ENCODE data around the gene SFT2D3.

The SFT2D3 gene

DNA sequence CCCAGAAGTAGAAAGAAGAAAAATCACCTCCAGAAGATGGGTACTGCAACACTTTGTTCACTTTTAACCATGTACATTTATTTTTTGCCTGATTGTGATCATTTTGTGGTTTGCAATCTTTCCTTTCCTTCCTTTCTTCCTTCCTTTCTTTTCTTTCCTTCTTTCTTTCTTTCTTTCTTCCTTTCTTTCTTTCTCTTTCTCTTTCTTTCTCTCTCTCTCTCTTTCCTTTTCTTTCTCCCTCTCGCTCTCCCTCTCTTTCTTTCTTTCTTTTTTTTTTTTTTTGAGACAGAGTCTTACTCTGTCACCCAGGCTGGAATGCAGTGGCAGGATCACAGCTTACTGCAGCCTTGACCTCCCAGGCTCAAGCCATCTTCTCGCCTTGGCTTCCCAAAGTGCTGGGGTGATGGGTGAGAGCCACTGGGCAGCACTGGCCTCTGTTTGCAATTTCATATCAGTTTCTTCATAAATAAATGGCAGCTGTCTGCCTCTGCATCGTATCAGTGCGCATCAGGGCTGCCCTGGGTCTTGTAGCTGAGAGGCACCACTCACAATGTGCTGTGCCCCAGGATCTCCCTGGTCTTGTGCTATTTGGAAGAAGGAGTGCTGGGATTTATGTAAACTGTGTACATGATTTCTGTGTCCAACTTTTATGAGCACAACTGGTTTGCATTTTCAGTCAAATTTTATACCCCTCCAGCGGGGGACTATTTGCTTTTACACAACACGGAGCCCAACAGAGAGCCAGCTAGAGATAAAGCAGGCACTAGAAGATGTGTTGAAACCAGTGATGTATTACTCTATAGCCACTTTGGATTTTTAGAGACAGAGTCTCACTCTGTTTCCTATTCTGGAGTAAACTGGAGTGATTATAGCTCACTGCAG, 19.1 kb upstream of the SFT2D3 start:
- DNase-seq (ENCODE audit: low spot score): no peak

DNA sequence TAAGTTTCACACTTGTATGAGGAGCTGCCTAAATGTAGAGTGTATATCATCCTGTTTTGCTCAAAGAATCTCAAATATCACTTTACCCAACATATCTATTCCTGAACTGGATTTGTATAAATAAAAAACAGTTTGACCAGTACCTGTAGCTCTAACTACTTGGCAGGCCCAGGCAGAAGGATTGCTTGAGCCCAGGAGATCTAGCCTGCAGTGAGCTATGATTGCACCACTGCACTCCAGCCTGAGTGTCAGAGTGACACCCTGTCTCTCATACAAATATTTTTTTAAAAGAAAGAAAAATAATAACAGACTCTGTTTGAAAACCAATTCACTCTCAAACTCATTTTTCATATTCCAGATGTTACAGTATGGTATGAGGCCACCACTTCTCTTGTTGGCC, 18.2 kb upstream of the SFT2D3 start:
- no peak for DNase-seq (ENCODE audit: low spot score)

DNA sequence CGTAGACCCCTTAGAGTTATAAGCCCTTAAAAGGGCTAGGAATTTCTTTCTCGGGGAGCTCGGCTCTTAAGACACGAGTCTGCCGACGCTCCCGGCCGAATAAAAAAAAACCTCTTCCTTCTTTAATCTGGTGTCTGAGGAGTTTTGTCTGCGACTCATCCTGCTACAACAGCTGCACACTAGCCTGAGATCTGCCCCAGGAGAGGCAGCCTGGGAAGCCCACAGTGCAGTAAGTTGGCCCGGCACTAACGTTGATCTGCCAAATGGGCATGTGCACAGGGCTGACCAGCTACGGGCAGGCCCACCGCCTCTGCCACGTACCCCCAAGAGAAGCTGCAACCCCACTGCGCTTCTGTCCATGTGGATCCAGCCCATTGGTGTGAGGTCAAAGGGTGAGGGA, 17.5 kb upstream of the SFT2D3 start:
- DNase-seq (ENCODE audit: low spot score): no peak

DNA sequence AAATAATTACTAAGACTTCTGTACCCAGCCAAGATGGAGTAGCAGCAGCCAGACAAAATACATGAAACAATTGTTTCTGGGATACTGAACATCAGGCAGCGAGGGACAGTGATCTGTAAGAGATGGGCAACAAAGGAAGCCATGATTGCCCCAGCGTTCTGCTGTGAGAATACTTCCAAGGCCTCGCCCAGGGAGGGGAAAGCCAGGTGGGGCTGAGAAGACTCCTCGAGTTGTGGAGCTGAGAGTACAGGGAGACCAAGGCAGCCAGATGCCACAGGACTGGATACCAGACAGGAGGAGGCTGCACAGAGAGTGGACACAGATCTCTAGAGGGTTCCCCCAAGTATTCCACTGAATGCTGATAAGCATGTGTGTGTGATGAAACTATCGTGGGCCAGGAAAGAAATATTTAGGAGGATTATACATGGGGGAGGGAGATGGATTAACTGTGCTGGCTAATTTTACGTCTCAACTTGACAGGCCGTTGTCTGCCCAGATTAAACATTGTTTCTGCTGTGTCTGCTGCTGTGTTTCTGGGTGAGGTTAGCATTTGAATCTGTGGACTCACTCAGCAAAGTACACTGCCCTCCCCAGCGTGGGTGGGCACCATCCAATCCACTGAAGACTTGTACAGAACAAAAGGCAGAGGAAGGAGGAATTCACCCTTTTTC, 15.8 kb upstream of the SFT2D3 start:
- DNase-seq (ENCODE audit: low spot score): no peak

DNA sequence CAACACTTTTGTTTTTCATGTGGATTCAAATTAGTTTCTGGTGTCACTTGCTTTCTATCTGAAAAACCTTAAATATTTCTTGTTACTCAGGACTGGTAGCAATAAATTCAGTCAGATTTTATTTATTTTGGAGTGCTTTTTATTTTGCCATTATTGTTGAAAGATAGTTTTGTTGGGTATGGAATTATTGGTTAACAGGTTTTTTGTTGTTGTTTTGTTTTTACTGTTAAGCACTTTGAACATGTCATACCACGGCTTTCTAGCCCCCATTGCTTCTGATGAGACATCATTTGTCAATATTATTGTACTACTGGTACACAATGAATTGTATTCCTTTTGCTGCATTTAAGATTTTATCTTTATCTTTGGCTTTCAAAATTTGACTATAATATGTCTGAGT, 12.9 kb upstream of the SFT2D3 start:
- DNase-seq (ENCODE audit: low spot score): no peak

DNA sequence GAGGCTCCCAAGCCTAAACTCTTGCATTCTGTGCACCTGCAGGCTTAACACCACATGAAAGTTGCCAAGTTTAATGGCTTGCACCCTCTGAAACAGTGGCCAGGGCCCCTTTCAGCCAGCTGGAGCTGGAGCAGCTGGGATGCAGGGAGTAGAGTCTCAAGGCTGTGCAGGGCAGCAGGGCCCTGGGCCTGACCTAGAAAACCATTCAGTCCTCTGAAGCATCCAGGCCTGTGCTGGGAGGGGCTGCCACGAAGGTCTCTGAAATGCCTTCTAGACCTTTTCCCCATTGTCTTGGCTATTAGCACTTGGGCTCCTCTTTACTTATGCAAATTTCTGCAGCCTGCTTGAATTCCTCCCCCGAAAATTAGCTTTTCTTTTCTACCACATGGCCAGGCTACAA, 10.6 kb upstream of the SFT2D3 start:
- no peak for DNase-seq (ENCODE audit: low spot score)

DNA sequence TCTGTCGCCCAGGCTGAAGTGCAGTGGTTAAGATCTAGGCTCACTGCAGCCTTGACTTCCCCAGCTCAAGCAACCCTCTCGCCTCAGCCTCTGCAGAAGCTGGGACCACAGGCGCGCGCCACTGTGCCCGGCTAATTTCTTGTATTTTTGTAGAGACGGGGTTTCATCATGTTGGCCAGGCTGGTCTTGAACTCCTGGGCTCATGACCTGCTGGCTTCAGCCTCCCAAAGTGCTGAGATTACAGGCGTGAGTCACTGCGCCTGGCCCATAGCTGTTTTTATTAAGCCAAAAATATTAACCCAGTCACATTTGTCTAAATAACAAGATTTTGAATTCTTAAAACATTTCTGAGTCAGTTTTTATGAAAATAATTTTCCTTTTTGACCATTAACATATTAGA, 6.3 kb upstream of the SFT2D3 start:
- DNase-seq (ENCODE audit: low spot score): no peak

DNA sequence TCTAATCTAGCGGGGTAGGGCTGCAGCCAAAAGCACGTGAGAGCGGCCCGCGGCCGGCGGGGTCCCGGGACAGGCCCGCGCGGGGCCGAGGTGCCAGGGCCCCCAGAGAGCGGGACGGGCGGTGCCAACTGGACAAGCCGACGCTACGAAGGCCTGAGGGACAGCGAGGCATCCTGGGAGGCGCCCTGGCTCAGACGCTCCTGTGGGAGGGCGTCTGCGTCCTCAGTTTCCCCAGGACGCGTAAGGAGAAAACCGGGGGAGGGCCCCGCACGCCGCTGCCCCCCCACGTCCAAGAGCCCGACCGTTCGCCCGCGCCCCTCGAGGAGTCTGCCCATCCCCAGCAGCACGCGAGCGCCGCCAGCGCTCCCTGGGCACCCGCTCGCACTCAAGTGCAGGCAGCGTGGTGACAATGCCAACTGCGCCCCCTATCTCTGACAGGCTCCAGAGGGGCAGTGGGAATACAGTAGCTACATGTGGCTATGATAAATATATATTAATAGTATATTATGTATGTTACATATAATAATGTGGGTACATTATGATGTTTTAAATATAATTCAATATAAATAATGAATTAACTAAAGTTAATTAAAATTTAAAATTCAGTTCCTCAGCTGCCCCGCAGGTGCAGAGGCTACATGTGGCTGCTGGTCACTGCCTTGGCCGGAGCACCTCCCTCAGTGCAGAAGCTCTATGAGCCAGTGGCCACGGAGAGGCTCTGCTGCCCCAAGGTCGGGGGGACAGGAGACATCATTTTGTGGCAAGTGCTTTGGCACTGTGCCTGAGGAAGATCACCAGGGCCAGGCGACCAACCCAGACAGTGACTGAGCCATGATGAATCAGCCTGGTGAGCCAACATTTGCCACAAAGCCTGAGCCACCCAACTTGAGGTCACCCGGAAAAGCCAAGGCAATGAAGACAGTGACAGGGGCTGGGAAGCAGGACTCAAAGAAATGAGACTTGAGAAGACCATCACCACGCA, 5.5 kb upstream of the SFT2D3 start:
- no peak for DNase-seq (ENCODE audit: low spot score)

DNA sequence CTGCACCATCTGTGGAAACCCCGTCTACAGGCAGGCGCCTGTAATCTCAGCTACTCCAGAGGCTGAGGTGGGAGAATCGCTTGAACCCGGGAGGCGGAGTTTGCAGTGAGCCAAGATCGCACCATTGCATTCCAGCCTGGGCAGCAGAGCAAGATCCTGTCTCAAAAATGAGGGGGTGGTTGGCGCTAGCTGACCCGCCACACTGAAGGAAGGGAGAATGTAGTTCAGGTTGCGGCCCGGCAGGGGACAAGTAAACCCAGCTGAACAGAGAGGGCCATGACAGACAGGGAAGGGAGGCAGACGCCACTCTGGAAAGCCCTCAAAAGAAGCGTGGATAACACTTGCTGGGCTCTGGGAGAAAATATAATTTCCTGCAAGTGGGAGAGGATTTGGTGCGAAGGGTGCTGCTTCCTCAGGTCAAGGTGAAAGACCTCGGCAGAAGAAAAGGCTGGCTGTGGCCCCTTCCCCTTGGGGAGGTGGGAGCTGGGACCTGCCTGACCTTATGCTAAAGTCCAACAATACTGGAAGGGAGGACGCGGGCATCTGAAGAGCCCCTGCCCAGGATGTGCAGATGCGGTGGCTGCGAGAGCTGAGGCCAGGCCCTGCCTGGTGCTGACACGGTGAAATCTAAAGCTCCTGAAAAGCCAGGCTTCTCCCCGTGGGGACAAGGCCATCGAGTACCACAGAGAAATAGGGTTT, 3.7 kb upstream of the SFT2D3 start:
- no peak for DNase-seq (ENCODE audit: low spot score)

DNA sequence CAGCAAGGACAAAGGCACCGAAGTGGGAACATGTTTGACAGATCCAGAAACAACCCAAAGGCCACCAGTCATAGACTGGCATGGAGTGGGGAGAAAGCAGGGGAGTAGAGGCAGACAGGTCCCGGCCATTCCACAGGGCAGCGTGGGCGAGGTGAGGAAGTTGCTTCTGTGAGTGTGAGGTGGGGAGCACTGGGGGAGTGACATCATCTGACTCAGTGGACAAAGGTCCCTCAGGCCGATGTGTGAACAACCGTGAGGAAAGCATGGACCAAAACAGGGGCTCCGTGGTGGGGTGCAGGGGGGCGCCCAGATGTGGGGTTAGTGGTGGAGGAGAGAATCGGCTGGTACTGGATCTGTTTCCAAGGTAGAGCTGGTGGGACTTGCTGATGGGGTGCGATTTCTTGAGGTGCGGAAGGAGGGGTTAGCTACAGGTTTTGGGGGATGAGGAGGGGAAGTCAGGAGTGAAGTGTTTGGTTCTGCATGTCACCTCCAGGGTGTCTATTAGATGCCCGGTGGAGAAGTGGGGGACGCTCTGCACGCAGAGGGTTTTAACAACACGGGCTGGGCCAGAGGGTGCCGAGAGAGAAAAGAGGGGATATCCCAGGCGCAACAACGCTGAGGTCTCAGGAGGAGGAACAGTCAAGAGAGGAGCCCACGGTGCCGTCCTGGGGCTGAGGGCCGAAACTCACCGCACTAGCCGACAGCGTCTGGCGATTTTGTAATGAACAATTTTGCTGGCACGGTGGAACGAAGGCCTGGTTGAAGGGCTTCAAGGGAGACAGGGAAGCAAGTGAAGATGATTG, 2.5 kb upstream of the SFT2D3 start:
- no peak for DNase-seq (ENCODE audit: low spot score)

DNA sequence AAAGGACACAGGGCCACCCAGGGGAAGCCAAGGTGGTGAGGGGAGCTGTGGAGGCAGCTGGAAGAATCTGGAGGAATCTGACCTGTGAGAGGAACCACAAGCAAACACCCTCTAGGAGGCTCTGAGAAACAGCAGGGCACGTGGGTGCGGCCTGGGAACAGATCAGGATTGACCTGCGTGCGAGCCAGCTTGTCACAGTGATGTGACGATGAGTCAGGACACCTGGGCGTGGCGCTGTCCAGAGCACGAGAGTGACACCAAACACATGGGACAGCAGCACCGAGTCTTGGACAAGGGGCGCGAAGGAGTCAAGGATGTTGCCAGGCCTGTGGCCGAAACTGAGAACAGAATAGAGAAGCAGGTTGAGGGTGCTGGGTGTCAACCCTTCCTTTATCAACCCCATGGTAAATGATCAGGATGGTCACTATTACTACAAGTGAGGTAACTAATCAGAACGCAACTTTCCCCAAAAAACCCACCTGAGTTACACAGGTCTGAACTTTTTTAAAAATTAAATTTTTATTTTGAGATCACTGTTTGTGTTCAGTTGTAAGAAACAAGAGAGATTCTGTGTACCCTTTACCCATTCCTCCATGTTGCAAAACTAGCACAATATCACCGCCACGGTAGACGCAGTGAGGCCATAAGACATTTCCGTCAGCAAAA, 637 bp upstream of the SFT2D3 start:
- DNase-seq (ENCODE audit: low spot score): peak; percentile 97

DNA sequence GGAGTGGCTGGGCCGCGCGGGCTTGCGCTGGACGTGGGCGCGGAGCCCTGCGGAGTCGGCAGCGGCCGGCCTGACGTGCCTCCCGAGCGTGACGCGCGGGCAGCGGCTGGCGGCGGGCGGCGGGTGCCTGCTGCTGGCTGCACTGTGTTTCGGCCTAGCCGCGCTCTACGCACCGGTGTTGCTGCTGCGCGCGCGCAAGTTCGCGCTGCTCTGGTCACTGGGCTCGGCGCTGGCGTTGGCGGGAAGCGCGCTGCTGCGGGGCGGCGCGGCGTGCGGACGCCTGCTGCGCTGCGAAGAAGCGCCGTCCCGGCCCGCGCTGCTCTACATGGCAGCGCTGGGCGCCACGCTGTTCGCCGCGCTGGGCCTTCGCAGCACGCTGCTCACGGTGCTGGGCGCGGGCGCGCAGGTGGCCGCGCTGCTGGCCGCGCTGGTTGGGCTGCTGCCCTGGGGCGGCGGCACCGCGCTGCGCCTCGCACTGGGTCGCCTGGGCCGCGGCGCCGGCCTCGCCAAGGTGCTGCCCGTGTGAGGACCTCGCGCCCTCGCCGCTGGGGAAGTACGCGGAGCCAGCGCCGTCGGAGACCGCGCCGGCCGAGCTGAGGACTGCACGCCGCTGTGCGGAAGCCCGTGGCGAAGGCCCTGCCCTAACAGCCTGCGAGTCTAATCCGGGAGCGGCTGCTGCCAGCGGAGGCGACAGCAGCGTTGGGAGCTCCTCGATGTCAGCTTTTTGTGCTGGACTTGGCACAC, 526 bp downstream of the SFT2D3 start:
- DNase-seq (ENCODE audit: low spot score): peak; percentile 86

DNA sequence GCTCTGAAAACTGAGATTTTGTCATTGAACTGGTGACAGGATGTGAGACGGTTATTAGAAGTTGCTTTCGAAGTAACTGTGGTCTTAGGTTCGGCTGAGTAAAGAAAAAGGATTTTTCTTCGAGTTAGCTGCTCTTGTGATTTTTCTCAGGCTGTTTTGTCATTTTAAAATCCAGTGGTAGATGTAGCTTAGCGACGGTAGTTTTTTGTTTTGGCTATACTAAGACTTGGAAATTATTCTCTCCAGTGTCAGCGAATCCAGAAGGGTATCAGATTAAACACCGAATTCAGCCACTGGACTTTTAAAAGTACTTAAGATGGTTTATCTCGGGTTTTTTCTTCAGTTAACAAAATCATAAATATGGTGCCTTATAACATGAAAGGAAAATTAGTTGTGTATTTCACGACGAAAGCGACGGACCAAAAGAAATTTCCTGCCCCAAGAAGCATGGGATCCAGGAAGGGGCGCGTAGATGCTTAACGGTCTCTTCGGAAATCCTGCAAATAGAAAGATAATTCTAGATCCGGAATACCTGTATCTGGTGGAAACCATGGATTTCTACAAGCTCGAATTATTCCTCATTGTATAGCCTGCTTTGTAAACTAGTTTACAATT, 1.2 kb downstream of the SFT2D3 start:
- no peak for DNase-seq (ENCODE audit: low spot score)

DNA sequence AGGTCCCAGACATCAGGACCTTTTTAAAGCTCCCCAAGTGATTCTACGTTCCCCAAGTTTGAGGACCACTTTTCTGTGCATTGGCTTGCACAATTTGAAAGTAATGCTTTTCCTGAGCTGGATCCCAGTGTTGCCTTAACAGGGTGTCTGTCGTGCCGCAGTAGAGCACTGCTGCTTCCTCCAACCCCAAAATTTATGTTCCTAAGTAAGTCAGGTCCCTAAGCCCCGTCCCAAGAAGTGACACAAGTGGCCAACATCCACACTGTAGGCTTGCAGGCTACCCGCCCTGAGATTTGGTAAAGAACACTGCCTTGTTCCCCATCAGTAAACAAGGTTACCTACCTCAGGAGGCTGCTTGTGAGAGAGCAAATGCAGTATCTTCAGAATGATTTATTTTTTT, 2.0 kb downstream of the SFT2D3 start:
- DNase-seq (ENCODE audit: low spot score): no peak

DNA sequence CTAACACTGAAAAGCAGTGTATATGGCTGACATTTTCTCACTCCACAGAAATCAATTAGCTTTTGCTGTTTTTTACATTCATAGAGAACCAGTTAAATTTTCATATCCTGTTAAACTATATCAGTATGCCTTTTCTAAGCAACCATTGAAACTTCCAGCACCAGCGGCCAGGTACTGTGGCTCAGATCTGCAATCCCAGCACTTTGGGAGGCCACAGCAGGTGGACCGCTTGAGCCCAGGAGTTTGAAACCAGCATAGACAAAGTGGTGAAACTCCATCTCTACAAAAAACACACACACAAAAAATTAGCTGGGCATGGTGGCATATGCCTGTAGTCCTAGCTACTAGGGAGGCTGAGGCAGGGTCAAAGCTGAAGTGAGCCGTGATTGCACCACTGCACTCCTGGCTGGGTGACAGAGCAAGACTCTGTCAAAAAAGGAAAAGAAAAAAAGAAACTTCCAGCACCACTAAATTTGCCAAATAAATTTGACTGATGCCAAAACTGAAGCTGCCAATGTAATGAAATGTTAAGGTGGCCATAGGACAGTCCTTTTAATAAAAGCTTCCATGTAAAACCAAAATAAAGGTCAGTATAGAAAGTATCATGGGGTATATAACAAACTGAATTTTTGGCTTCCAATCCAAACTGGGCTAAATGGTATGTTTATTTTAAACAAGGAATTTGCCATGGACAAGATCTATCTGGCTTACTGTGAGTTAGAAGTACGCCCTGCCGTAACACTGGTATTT, 3.5 kb downstream of the SFT2D3 start:
- DNase-seq (ENCODE audit: low spot score): no peak

DNA sequence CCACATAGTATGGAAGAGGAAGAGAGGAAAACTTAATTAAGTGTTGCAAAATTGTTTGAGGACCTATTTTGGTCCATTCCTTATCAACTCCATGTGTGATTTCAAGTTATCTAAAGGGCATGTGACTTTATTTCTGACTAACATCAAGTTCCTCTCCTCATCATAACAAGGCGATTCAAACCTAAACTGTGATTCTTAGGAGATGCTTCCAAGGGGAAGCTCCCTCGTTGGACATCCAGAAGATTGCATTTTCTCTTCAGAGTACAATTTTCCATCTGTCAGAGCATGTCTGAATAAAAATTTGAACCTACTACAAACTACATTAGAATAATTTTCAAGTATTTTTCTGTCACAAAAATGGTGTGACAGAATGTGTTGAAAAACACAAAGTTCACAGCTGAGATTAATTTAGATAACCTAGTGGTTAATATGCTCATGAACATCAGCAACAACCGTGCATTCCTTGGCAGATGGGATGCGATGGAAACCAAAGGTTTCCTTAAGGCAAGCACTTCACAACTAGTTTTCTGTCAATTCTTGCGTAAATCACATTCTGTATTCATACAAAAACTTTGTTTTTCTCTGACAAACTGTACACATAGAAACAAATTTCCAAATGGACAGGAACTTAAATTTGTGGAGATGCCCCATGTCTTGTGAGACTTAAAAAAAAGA, 4.2 kb downstream of the SFT2D3 start:
- no peak for DNase-seq (ENCODE audit: low spot score)

DNA sequence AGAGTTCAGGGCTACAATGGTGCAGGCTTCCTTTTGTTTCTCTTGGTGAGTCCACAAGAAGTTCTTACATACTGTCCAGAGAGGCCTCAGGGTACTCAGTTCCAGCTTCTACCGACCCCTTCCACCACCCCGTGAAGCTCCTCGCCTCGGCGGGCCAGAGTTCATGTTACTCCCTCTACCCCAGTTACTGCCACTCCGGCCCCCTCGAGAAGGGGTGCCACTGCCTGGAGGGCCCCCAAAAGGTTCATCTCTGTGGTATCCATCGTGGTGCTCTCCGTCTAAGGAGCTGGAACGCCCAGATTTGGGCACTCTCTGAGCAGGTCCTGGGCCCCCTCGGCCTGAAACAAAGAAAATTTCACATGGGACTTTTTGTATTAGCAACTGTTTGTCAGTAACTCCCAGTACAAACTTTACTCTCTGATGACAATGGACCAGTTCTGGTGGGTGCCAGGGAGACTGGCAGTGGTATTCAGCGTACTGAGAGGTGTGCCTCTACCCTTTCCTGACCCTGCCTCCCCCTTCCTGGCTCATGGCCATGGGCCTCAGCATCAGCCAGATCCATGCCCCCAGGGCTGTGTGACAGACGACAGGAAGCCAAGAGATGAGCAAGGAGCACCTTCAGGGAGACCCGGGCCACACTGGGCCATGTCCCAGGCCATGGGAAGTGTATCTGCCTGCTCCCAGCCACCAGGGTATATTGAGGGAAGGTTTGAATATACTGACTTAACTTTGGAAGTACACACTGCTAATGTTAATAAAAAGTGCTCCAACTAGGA, 5.1 kb downstream of the SFT2D3 start:
- DNase-seq (ENCODE audit: low spot score): no peak

Measured in SW480 (cell line).